Anterior cingulate cortex (tissue), 58 donors: Measurements from ENCODE around the gene IGFBP1.
"Not testable (repeated sequence)": the region's sequence is repeated elsewhere in the genome, so short reads cannot be mapped to it uniquely, and the experiment has no call there.

Experiments
- DNase-seq, 58 donors: peaks; one replicate each; lab custom pipeline; 2025; lab: John Stamatoyannopoulos, UW

The IGFBP1 gene

GRCh38 chr7:45924283-45924682 is 36.0 kb downstream of the IGFBP1 start:
- no peak for DNase-seq

- no peak for DNase-seq
These were observed 39.4 kb downstream of the IGFBP1 start for GRCh38 chr7:45927721-45928120.

- DNase-seq: no peak
These were observed 42.7 kb downstream of the IGFBP1 start for GRCh38 chr7:45930967-45931366.

- no peak for DNase-seq
These were observed 49.0 kb downstream of the IGFBP1 start for GRCh38 chr7:45937301-45937700.

GRCh38 chr7:45937862-45938261 is 49.6 kb downstream of the IGFBP1 start:
- no peak for DNase-seq

GRCh38 chr7:45938626-45939302 is 50.5 kb downstream of the IGFBP1 start:
- no peak for DNase-seq

GRCh38 chr7:45939574-45939973 is 51.3 kb downstream of the IGFBP1 start:
- DNase-seq: no peak

- DNase-seq: not testable (repeated sequence)
These were observed 52.0 kb downstream of the IGFBP1 start for GRCh38 chr7:45940237-45940781.

GRCh38 chr7:45940939-45941338 is 52.7 kb downstream of the IGFBP1 start:
- DNase-seq: no peak
